ENCODE results near the gene WDR93.
"Not testable (repeated sequence)": the region's sequence is repeated elsewhere in the genome, so short reads cannot be mapped to it uniquely, and the experiment has no call there.

Gene WDR93

GRCh38 chr15:89664441-89665350 is 25.9 kb upstream of the WDR93 start:
- no peak for DNase-seq

DNA sequence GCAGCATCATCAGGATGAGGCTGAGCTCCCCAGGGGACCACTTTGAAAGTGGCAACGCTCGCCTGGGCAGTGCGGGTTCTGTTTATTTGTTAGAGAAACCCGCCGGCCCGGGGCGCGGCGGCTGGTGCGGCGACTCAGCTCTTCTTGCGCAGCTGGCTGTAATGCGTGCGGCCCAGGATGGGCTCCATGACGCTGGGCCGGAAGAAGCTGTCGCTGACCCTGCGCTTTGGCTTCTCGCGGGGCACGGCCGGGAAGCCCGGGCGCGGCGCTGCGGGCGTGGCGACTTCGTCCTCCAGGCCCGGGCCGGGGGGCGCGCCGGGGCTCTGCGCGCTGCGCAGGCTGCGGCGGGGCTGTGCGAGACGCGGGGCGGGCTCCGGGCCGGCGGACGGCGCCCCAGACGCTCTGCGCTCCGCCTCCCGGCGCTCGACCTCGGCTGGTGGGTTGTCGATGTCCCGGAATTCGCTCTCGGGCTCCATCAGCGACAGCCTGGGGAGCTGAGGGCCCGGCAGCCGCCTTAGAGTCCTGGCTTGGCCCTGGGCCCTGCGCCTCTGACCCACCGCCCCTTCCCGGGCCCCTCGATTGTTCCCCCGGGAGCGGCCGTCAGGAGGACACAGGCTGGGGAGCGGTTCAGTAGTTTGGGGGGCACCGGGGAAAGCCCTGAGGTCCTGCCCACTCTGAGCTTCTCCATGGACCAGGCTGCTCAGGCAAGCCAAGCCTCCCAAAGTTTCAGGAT is 25.0 kb upstream of the WDR93 start:
- DNase-seq, result no peak

DNA sequence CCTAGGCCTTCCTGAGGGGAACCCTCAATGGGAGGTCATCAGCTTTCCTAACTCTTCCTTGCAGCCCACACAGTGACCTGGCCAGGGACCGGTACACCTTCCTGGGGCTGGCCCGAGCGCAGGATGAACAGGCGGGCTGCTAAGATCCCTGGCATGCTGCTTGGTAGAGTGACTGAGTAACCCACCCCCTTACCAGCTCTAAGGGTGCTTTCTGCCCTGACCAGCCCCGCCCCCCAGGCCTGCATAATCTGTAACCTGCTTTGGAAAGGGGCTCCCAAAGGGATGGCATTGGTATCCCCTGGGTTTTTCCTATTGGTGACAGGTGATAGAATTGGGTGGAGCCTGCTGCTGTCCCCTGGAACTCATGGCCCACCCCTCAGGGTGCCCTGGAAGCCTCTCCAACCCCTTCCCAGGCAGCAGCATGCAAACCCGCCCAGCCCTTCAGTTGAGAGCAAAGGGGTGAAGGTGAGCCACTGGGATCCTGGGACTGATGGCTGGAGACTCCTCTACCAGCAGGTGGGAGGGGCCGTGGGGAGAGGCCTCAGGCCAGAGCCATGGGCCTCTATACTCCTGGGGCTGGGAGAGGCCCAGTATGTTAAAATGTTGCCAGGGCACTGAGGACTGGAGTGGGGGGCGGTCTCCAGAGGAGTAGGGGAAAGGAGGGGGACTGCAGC is 24.3 kb upstream of the WDR93 start:
- no peak for DNase-seq

- no peak for DNase-seq
Observed at GRCh38 chr15:89666858-89667705, 23.5 kb upstream of the WDR93 start.

DNA sequence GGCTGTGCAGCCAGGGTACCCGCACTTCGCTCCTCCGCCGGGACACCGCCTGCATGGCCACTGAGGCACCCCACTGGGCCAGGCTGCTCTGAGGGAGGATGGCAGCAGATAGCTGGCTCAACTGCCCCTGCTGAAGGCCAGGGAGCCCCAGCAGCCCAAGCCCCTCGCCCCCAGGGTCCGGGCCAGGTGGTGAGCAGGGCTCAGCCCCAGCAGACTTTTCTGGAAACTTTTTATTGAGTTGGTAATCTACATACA is 23.0 kb upstream of the WDR93 start:
- no peak for DNase-seq

DNA sequence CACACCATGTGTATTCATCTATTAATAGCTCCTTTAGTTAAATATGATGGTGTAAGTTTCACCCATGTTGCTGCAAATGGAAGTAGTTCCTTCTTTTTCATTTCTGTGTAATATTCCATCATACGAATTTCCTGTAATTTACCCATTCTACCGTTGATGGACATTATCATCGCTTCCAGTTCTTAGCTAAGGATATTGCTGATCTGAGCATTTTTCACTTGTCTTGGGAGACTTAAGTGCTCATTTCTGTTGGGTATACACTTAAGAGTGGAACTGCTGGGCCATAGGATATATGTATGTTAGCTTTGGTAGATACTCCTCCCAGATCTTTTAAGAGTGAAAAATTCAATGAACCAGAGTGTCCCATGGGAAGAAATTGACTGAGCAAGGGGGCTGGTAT is 22.4 kb upstream of the WDR93 start:
- DNase-seq, result no peak

DNA sequence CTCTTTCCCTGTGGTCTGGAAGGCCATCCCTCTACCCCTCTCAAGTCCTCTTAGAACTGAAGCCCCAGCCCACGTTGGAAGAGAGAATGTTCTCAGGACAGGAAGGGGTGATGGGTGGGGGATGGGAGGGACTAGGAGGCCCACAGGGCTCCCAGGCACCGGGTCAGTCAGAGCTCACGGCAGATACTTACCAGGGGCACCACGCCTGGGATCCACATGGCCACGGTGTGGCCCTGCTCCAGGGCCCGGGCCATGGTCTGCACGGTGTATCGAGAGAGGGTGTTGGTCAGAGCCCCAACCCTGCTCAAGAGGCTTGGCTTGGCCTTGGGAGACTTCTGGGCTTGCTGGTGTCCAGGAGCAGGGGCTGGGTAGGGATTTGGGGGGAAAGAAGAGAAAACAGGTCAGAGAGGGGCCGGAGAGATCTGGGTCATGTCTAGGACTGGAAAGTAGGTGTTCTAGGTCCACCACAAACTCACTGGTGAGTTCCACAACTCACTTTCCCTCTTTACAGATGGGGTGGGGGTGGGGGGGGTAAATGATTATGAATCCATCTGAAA is 21.2 kb upstream of the WDR93 start:
- no peak for DNase-seq

DNA sequence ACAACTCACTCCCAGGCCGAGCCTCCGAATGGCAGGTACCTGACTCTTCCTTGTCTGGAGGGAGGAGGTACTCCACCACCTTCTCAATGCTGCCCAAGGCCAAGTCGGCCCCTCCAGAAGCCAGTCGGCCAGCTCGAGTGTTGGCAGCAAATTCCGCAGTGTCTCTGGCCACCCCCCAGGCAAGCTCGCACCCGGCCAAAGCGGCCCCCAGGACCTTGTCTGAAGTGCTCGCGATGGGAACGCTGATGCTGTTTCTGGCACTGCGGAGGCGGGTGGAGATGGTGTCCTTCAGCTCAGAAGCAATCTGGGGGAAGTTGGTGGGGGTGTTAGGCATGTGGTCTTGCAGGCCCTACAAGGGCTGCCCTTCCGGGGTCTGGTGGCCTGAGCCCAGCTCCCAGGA is 20.7 kb upstream of the WDR93 start:
- DNase-seq, result no peak

DNA sequence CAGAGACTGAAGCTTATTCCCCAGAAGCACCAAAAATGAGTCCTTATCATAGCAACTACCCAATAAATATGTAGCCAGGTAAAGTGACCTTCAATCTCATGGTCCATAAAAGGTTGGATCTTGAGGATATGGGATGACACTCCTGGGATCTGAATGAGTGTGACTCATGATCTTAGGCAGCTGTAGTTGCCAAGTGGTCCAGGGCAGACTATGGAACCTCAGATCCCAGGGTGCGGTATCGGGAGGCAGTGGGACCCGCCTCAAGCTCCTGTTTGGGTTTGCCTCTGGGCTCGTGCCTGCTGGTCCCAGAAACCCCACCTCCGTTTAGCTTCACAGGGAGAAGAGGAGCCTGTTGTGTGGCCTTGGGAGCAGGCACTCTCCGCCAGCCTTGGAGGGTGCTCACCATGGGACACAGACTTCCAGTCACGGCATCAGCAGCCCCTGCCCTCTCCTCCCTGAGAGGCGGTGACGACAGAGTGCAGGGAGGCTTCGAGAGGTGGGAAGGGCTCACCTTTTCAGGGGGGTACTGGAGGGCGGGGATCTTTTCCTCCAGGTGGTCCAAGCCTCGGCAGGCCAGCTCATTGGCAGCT is 19.5 kb upstream of the WDR93 start:
- DNase-seq, result no peak

- DNase-seq, result no peak
Observed at GRCh38 chr15:89671687-89672086, 18.9 kb upstream of the WDR93 start.

DNA sequence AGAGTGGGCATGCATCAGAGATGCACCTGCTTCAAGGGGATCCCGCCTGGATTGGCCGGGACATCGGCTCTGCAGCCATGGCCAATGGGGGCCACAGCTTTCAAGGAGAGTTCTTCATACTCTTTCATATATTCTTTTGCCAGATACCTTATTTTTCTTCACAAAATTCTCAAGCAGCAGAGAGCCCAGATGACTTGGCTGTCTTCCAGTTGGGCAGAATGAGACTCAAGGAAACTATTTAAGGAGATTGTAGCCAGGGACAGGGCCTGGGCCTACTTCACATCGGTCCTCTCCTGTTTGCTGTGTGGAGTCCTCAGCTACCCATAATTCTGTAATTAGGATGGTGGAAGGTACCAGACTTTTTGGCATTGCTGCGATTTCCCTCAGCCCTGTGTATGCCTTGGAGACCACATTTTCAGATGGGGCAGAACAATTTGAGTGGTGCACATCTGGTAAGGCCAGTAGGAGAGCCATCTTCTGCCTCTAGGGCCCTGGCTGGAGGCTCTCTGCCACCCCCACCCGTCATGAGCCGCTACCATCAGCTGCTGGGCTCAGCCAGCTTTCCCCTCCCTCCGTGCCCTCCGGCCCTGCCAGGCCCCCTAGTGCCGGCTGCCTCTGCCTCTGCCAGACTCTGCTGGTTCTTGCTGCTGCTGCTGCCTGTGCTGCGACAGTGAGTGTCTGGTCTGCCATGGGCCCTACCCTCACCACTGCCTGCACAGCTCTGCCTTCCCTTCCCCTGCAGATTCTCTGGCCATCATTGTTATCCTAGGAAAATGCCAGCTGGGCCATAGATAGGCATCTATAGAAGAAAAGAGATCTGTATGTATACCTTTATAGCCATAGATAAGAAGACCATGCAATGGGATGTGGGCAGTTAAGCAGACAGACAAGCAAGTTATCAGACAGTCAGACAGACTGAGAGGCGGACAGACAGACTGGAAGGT is 18.1 kb upstream of the WDR93 start:
- no peak for DNase-seq

DNA sequence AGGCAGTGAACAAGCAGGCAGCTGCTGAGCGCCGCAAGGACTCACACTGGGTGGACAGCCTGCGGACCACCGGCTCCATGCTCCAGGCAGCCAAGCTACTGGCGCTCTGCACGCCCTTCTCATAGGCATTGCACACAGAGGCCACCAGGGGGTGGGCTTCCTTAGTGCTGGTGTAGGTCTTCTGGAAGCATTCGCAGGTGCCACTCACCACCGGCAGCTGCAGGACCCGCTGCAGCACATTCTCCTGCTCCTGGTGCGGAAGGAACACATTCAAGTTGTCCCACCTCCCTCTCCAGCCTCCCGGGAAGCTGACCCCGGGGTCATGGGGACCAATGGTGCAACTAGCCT is 17.5 kb upstream of the WDR93 start:
- DNase-seq, result no peak

DNA sequence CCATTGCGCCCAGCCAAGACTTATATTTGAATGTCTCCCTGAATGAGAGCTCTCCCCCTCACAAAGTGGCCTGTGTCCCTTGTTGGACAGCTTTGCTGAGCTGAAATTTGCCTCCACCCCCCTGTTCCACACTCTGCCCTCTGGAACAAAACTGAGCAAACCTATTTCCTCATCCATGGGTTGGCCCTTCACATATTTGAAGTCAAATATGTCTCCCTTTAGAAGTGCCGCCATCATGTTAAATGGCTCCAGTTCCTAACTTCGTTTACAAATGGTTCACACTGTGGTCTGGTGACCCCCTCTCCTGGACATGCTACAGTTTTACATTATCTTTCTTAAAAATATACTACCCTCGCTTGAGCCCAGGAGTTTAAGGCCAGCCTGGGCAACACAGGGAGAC is 16.1 kb upstream of the WDR93 start:
- no peak for DNase-seq

DNA sequence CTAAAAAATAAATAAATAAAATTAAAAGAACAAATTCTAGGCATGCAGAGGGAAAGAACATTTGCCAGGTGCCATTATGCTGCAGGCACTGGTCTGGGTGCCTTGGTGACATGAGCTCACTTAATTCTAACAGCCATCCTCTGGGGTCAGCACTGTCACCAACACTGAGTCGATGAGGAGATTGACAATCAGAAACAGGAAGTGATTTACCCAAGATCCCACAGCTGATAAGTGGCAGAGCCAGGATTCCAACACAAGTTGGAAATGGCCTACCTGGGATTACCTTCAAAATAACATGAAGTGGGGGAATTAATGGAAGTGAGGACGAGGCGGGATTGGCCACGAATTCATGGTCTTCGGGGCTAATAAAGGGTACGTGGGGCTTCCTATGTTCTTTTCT is 15.0 kb upstream of the WDR93 start:
- DNase-seq, result no peak

DNA sequence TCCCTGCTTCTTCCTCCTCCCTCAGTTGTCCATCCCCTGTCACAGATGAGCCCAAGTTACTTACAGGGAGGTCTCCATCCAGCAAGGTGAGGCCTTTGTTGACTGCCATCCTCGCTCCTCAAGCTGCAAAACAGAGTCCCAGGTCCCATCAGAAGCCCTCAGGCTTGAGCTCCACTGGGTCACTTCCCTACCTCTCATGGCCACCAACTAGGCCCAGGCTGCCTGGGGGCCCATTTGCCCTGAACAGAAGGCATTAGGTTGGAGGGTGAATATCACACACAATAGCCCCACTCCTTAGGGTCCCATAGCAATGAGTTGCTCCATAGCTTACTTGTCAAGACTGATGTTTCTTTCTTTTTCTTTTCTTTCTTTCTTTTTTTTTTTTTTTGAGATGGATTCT is 13.2 kb upstream of the WDR93 start:
- no peak for DNase-seq

- no peak for DNase-seq
Observed at GRCh38 chr15:89679212-89679611, 11.4 kb upstream of the WDR93 start, which contains the start of gene PLIN1. Gene PLIN1, minus strand, starts transcription at chr15:89679367. Its CDS starts 1,878 bp downstream, at chr15:89677489.

- DNase-seq, result no peak
Observed at GRCh38 chr15:89680282-89680873, 10.2 kb upstream of the WDR93 start.

- DNase-seq, result no peak
Observed at GRCh38 chr15:89681146-89681545, 9.5 kb upstream of the WDR93 start.

DNA sequence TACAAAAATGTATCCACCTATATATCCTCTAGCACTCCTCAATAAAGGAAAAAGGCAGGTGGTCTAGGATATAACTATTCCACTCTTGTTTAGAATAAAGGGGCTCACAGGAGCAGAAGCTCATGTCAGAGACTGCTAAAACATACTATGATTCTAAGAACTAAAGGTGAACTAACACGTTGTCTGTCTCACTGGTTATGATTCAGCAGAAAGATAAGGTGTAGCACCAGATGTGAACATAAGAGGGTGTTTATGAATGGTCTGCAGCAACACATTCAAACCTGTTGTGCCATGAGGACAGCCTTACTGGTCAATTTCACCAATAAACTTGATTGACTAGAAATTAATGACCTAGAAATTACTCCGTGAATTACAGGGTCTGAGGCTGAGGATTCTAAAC is 4.6 kb upstream of the WDR93 start:
- DNase-seq, result no peak

DNA sequence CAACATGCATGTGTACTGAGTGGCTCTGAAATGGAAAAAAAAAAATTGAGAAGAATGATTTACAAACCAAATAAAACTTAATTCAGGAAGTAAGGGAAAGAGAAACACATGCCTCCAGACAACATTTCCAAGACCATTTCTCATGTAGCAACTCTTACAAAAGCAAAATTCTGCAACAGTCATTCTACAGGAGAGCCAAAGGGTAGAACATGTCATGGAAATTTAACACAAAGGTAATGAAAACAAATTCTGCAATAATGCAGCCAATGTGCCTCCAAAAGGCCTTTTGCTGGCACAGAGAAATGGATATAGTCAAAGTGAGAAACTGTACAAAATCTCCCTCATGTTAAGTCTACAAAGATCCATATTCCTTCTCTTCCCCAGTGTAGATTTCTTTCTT is 4.1 kb upstream of the WDR93 start:
- no peak for DNase-seq

DNA sequence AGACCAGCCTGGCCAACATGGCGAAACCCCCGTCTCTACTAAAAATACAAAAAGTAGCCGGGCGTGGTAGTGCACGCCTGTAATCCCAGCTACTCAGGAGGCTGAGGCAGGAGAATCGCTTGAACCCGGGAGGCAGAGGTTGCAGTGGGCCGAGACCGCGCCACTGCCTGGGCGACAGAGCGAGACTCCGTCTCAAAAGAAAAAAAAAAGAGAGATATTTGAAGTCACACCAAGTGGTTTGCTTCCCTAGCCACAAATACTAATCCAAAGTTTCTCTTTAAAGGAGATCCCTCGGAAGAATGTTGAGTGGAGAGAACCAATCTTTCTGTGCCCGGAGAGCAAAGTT is 708 bp upstream of the WDR93 start:
- not testable (repeated sequence) for DNase-seq

Data from NCI-H226 (cell line).